A549 (cell line): ENCODE data around the gene IGFBP5.

Experiments used
- CBX8 ChIP-seq: fragments of 200-600 bp; sonication (generic); IDR thresholded peaks from 2 replicates; pipeline ENCODE4 v1.6.1; 2016
- CEBPB ChIP-seq, 2 experiments: fragments of >200 bp in 1 of 2; sonication (Bioruptor Twin) in 1 of 2; formaldehyde crosslinking in 1 of 2; IDR thresholded peaks; 2 replicates each; pipeline ENCODE4 v1.6.1; 2012 to 2016
- CTCF ChIP-seq: fragments of >200 bp; sonication (Bioruptor Twin); formaldehyde crosslinking; IDR thresholded peaks from 3 replicates; pipeline ENCODE4 v1.5.1; 2016
- EP300 ChIP-seq, 2 experiments: fragments of >200 bp; sonication (Bioruptor Twin); formaldehyde crosslinking; IDR thresholded peaks; 2 replicates in 1 of 2; 3 replicates in 1 of 2; pipeline ENCODE4 v1.6.1; 2016 to 2017
- HOXA7 ChIP-seq: fragments of 250-450 bp; sonication (Bioruptor Pico); IDR thresholded peaks from 2 replicates; pipeline ENCODE4 v1.5.0; 2020; ENCODE audit warnings: mild to moderate bottlenecking, moderate library complexity
- JUNB ChIP-seq: fragments of >200 bp; sonication (Bioruptor Twin); formaldehyde crosslinking; IDR thresholded peaks from 2 replicates; pipeline ENCODE4 v1.6.1; 2016
- MAX ChIP-seq: IDR thresholded peaks from 2 replicates; pipeline ENCODE4 v1.6.1; 2012
- RAD21 ChIP-seq, 2 experiments: fragments of >200 bp in 1 of 2; sonication (Bioruptor Twin) in 1 of 2; formaldehyde crosslinking in 1 of 2; IDR thresholded peaks in 1 of 2; conservative IDR thresholded peaks in 1 of 2; 2 replicates in 1 of 2; 3 replicates in 1 of 2; pipeline ENCODE4 v1.6.1; 2012 to 2018; ENCODE audit warnings: inconsistent platforms in 1 of 2
- REST ChIP-seq: fragments of 200-600 bp; sonication (generic); IDR thresholded peaks from 2 replicates; pipeline ENCODE4 v1.6.1; 2016; ENCODE audit warnings: antibody characterized with exemption, mild to moderate bottlenecking, moderate library complexity
- RFX5 ChIP-seq: fragments of 450-650 bp; IDR thresholded peaks from 2 replicates; pipeline ENCODE4 v1.7.1; 2014; ENCODE audit warnings: antibody characterized with exemption, mild to moderate bottlenecking, moderate library complexity
- SREBF2 ChIP-seq: fragments of 450-650 bp; IDR thresholded peaks from 2 replicates; pipeline ENCODE4 v1.6.1; 2014; ENCODE audit warnings: mild to moderate bottlenecking, moderate library complexity
- TP53 ChIP-seq: fragments of 250-450 bp; sonication (Bioruptor Pico); IDR thresholded peaks from 2 replicates; pipeline ENCODE4 v1.5.0; 2021; ENCODE audit warnings: mild to moderate bottlenecking, moderate library complexity

GRCh38 chr2:216720722-216721121, 25.4 kb upstream of the IGFBP5 start:
- TF ChIP-seq REST (no peak), EP300 (IDR thresholded peaks at IDR 0.05) (no peak), CTCF (no peak), CBX8 (no peak), SREBF2 (no peak), TP53 (CRISPR knock-in tag) (no peak), MAX (no peak), HOXA7 (CRISPR knock-in tag) (no peak), JUNB (no peak), RFX5 (no peak), CEBPB (IDR thresholded peaks at IDR 0.05) (no peak), RAD21 (conservative IDR thresholded peaks at IDR 0.05 in 1 of 2, IDR thresholded peaks at IDR 0.05 in 1 of 2) (no peak)
